ENCODE measurements around the gene CD63. TPM values are rescaled to one million over a fixed set of nuclear protein-coding genes. Genes with fewer than 3 reads are reported as not detected.
A peak's percentile ranks its signal among the peaks of the same experiment; 100 is the strongest.
"Not testable (repeated sequence)": the region's sequence is repeated elsewhere in the genome, so short reads cannot be mapped to it uniquely, and the experiment has no call there.

The CD63 gene
- 172 TPM for polyA plus RNA-seq (2012; ENCODE audit: low read depth, missing spikeins)

DNA sequence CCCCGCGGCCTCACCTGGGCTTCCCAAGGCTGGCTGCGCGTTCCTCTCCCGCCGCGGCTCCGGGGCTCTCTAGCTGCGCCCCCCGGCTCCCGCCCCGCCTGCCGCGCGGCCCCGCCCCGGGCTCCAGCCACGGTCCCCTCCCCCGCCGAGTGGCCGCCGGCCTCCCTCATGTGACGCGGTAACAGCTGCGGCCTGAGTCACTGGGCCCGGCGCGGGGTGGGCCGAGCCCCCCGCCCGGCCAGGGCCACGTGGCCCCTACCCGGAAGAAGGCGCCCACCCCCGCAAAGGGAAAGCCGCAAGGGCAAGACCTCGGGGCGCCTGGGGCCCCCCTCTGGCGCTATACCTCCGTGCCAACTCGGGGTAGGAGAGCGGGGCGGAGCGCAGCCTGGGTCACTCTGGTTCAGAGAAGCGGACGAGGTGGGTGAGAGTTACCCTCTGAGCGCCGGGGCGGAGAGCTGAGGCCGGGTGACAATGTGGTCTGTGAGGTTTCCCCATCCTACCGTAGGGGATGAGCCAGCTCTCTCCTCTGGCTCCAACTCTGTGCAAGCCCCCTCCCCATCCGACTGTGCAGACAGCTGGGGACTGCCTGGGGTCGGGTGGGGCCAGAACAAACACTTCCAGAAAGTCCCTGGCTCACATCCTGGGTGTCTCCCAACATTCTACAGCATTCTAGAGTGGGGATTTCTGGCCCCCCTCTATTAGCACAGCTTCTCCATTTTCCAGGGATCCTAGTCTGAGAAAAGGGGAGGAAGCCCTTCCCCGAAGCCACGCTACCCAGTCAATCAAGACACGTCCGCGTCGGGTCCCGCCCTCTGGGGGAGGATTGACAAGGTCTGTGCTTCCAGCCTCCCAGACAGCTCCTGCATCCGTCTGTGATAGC, at the start of gene CD63:
TSS of gene CD63 (minus strand) at position 71 of the 880 bp plus-strand sequence. CDS start 668 bp downstream, outside the sequence.
- FAIRE-seq (peak; percentile 78), DNase-seq (ENCODE audit: insufficient read length, low spot score) (peak; percentile 94)
- TF ChIP-seq POLR2AphosphoS5 (IDR thresholded peaks at IDR 0.05; ENCODE audit: low read depth, low read length): peak; percentile 49; the same call in 1 of the 2 replicates
- TF ChIP-seq SPI1 (IDR thresholded peaks at IDR 0.05; ENCODE audit: low read depth, low read length): no peak
- TF ChIP-seq PAX5 (IDR thresholded peaks at IDR 0.05; ENCODE audit: insufficient read depth, low read length, severe bottlenecking): no peak
- 0 out of 2 replicates have a peak, but pooled peaks have one; percentile 38 for TF ChIP-seq POLR2A (IDR thresholded peaks at IDR 0.05; ENCODE audit: low read depth, low read length)
- peak; percentile 57; the same call in 1 of the 2 replicates for TF ChIP-seq POU2F2 (IDR thresholded peaks at IDR 0.05; ENCODE audit: low read depth, low read length)
- no peak; the same call in 1 of the 2 replicates for TF ChIP-seq TAF1 (IDR thresholded peaks at IDR 0.05; ENCODE audit: low read depth, low read length)

- DNase-seq (ENCODE audit: insufficient read length, low spot score) (no peak), FAIRE-seq (no peak)
- TF ChIP-seq POLR2AphosphoS5 (IDR thresholded peaks at IDR 0.05; ENCODE audit: low read depth, low read length): no peak
- no peak for TF ChIP-seq POU2F2 (IDR thresholded peaks at IDR 0.05; ENCODE audit: low read depth, low read length)
- no peak for TF ChIP-seq POLR2A (IDR thresholded peaks at IDR 0.05; ENCODE audit: low read depth, low read length)
- no peak for TF ChIP-seq SPI1 (IDR thresholded peaks at IDR 0.05; ENCODE audit: low read depth, low read length)
- no peak for TF ChIP-seq PAX5 (IDR thresholded peaks at IDR 0.05; ENCODE audit: insufficient read depth, low read length, severe bottlenecking)
- TF ChIP-seq TAF1 (IDR thresholded peaks at IDR 0.05; ENCODE audit: low read depth, low read length): no peak
Measured at GRCh38 chr12:55777856-55778255, 49.0 kb upstream of the CD63 start.

- FAIRE-seq (no peak), DNase-seq (ENCODE audit: insufficient read length, low spot score) (no peak)
- no peak for TF ChIP-seq SPI1 (IDR thresholded peaks at IDR 0.05; ENCODE audit: low read depth, low read length)
- no peak for TF ChIP-seq TAF1 (IDR thresholded peaks at IDR 0.05; ENCODE audit: low read depth, low read length)
- no peak for TF ChIP-seq POU2F2 (IDR thresholded peaks at IDR 0.05; ENCODE audit: low read depth, low read length)
- no peak for TF ChIP-seq POLR2AphosphoS5 (IDR thresholded peaks at IDR 0.05; ENCODE audit: low read depth, low read length)
- TF ChIP-seq POLR2A (IDR thresholded peaks at IDR 0.05; ENCODE audit: low read depth, low read length): no peak
- TF ChIP-seq PAX5 (IDR thresholded peaks at IDR 0.05; ENCODE audit: insufficient read depth, low read length, severe bottlenecking): no peak
Measured at GRCh38 chr12:55771736-55772135, 42.9 kb upstream of the CD63 start.

- DNase-seq (ENCODE audit: insufficient read length, low spot score) (no peak), FAIRE-seq (no peak)
- no peak for TF ChIP-seq PAX5 (IDR thresholded peaks at IDR 0.05; ENCODE audit: insufficient read depth, low read length, severe bottlenecking)
- TF ChIP-seq SPI1 (IDR thresholded peaks at IDR 0.05; ENCODE audit: low read depth, low read length): no peak
- no peak for TF ChIP-seq TAF1 (IDR thresholded peaks at IDR 0.05; ENCODE audit: low read depth, low read length)
- TF ChIP-seq POLR2AphosphoS5 (IDR thresholded peaks at IDR 0.05; ENCODE audit: low read depth, low read length): no peak
- TF ChIP-seq POLR2A (IDR thresholded peaks at IDR 0.05; ENCODE audit: low read depth, low read length): no peak
- TF ChIP-seq POU2F2 (IDR thresholded peaks at IDR 0.05; ENCODE audit: low read depth, low read length): no peak
Measured at GRCh38 chr12:55767156-55767555, 38.3 kb upstream of the CD63 start.

GRCh38 chr12:55765736-55766290, 37.0 kb upstream of the CD63 start:
- TF ChIP-seq PAX5 (IDR thresholded peaks at IDR 0.05; ENCODE audit: insufficient read depth, low read length, severe bottlenecking): no peak
- TF ChIP-seq TAF1 (IDR thresholded peaks at IDR 0.05; ENCODE audit: low read depth, low read length): no peak
- FAIRE-seq (no peak), DNase-seq (ENCODE audit: insufficient read length, low spot score) (no peak)

- FAIRE-seq: no peak
- TF ChIP-seq TAF1 (IDR thresholded peaks at IDR 0.05; ENCODE audit: low read depth, low read length) (no peak), POLR2A (IDR thresholded peaks at IDR 0.05; ENCODE audit: low read depth, low read length) (no peak), POLR2AphosphoS5 (IDR thresholded peaks at IDR 0.05; ENCODE audit: low read depth, low read length) (no peak), POU2F2 (IDR thresholded peaks at IDR 0.05; ENCODE audit: low read depth, low read length) (no peak), PAX5 (IDR thresholded peaks at IDR 0.05; ENCODE audit: insufficient read depth, low read length, severe bottlenecking) (no peak), SPI1 (IDR thresholded peaks at IDR 0.05; ENCODE audit: low read depth, low read length) (no peak)
- DNase-seq (ENCODE audit: insufficient read length, low spot score): no peak
Measured at GRCh38 chr12:55762646-55763045, 33.8 kb upstream of the CD63 start.

GRCh38 chr12:55760663-55761062, 31.9 kb upstream of the CD63 start:
- TF ChIP-seq POLR2AphosphoS5 (IDR thresholded peaks at IDR 0.05; ENCODE audit: low read depth, low read length) (no peak), TAF1 (IDR thresholded peaks at IDR 0.05; ENCODE audit: low read depth, low read length) (no peak), POU2F2 (IDR thresholded peaks at IDR 0.05; ENCODE audit: low read depth, low read length) (no peak), PAX5 (IDR thresholded peaks at IDR 0.05; ENCODE audit: insufficient read depth, low read length, severe bottlenecking) (no peak), SPI1 (IDR thresholded peaks at IDR 0.05; ENCODE audit: low read depth, low read length) (no peak), POLR2A (IDR thresholded peaks at IDR 0.05; ENCODE audit: low read depth, low read length) (no peak)
- FAIRE-seq (no peak), DNase-seq (ENCODE audit: insufficient read length, low spot score) (no peak)

DNA sequence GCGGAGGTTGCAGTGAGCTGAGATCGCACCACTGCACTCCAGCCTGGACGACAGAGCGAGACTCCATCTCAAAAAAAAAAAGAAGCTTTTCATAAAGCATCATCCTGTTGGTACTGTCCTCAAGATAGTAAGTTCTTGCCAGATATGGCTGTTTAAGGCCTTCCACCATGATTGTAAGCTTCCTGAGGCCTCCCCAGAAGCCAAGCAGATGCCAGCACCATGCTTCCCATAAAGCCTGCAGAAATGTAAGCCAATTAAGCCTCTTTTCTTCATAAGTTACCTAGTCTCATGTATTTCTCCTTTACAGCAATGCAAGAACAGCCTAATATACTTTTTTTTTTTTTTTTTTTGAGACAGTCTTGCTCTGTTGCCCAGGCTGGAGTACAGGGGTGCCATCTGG, 29.8 kb upstream of the CD63 start:
- DNase-seq (ENCODE audit: insufficient read length, low spot score); FAIRE-seq: not testable (repeated sequence)

DNA sequence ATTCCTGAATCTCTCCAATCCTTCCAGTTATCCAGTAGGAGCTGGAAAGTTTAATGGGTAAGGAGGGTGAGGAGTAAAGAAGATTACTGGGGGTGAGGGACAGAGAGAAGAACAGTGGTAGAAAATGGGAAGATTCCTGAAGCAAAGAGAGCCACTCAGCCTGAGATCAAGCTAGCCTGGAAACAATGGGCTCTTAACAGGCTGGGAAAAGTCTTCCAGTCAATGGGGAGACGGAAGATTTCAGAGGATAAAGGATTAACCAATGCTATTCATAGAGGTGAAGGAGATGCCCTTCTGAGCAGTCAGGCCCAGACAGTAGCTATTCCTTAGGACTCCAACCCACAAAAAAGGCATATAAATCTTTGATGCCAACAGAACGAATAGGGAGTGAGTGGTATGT, 28.9 kb upstream of the CD63 start:
- TF ChIP-seq SPI1 (IDR thresholded peaks at IDR 0.05; ENCODE audit: low read depth, low read length) (no peak), POLR2A (IDR thresholded peaks at IDR 0.05; ENCODE audit: low read depth, low read length) (no peak), POU2F2 (IDR thresholded peaks at IDR 0.05; ENCODE audit: low read depth, low read length) (no peak), POLR2AphosphoS5 (IDR thresholded peaks at IDR 0.05; ENCODE audit: low read depth, low read length) (no peak), PAX5 (IDR thresholded peaks at IDR 0.05; ENCODE audit: insufficient read depth, low read length, severe bottlenecking) (no peak), TAF1 (IDR thresholded peaks at IDR 0.05; ENCODE audit: low read depth, low read length) (no peak)
- DNase-seq (ENCODE audit: insufficient read length, low spot score) (no peak), FAIRE-seq (no peak)

Measured in GM12891 (cell line).